ENCODE measurements around the gene HOXD8.

The HOXD8 gene

DNA sequence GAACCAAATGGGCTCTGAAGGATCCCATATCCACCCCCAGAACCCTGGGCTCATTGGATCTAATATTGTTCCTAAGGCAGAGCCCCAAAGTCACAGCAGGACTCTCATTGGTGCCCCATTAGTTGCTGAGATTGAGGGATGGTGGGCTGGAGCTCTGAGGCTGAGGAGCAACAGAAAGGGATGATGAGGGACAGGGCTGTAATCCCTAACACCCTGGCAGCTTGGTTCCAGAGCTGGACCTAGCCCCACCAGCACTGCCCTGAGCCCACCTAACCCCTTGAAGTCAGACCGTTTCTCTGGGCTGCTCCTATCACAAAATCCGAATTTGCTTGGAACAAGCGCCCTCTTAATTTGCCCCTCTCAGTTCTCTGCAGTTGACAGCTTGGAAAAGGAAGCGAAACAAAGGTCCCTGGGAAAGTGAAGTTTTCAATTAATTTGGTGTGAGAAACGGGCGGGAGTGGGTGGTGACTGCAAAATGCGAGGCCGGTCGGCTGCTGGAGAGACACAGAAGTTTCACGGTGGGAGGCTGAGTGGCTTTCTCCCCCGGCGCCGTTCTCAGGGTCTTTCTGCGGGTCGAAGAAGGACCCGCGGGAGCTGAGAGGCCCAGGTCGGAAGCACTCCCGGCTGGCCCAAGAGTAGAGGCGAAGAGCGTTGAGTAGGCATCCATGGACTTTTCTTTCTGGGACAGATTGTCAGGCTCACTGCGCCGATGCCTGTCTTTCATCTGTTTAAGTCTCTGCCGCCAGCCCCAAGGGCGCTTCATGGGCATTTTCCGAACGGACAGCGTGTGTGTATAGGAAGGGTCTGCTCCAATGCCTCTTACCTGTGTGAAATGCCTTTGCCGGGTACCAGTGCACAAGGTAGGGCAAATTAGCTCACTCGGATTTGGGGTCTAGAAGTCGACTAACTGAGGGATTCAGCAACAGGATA is 37.9 kb upstream of the HOXD8 start:
- no peak for DNase-seq

DNA sequence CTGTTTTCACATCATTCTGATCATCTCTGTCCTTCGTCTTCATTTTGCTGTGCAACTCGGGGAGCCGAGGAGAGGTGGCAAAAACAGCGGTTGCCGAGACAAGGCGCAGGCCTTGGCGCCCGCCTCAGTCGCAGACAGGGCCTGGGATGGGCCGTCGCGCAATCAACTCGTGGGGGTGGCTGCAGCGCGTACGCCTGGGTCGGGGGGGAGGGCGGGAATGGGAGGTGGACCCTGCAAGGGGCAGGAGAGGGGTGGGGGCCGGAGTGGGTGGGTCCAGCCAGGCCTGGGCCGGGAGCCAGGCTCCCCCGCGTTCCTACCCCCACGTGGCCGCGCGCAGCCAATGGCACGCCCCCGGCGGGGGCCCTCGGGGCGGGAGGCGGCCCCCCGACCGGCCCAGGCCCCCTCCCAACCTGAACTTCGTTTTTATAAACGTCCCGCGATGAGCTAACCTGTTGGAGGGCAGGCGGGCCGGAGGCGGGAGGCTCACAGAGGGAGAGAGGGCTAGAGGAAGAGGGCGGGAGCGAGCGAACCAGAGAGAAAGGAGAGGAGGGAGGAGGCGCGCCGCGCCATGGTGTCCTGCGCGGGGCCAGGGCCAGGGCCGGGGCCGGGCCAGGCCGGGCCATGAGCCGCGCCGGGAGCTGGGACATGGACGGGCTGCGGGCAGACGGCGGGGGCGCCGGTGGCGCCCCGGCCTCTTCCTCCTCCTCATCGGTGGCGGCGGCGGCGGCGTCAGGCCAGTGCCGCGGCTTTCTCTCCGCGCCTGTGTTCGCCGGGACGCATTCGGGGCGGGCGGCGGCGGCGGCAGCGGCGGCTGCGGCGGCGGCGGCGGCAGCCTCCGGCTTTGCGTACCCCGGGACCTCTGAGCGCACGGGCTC is 37.0 kb upstream of the HOXD8 start, which contains the start of gene HOXD13:
TSS of gene HOXD13 (plus strand) at position 452 of the 875 bp plus-strand sequence. CDS start at position 622, 170 bp downstream.
- no peak for DNase-seq

DNA sequence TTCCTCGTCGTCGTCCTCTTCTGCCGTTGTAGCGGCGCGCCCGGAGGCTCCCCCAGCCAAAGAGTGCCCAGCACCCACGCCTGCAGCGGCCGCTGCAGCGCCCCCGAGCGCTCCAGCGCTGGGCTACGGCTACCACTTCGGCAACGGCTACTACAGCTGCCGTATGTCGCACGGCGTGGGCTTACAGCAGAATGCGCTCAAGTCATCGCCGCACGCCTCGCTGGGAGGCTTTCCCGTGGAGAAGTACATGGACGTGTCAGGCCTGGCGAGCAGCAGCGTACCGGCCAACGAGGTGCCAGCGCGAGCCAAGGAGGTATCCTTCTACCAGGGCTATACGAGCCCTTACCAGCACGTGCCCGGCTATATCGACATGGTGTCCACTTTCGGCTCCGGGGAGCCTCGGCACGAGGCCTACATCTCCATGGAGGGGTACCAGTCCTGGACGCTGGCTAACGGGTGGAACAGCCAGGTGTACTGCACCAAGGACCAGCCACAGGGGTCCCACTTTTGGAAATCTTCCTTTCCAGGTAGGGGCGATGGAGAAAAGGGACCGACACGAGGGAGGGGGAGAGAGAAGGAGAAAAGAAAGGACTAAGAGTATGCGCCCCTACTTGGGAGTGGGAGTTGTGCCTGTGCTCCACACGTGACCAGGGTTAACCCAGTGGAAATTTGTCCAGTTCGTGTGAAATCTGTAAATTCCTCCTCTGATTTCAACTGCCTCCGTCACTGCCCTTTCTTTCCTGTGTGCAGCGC is 36.2 kb upstream of the HOXD8 start:
- peak; percentile 38 for DNase-seq

DNA sequence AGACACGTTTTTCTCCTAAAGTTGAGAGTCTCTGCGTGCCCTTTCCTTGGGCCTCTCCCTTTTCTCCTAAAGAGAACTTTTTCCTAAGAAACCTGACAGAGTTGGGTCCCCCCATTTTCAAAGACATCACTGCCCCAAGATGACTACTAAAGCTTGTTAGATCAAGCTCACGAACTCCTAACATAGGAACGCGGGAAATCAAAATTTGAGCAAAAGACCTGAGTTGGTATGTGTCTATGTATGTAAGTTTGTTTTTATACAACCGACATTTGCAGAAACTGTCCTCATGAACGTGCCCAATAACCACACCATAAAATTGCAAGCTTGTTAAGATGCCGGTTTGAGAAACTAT is 35.6 kb upstream of the HOXD8 start:
- DNase-seq, result no peak

DNA sequence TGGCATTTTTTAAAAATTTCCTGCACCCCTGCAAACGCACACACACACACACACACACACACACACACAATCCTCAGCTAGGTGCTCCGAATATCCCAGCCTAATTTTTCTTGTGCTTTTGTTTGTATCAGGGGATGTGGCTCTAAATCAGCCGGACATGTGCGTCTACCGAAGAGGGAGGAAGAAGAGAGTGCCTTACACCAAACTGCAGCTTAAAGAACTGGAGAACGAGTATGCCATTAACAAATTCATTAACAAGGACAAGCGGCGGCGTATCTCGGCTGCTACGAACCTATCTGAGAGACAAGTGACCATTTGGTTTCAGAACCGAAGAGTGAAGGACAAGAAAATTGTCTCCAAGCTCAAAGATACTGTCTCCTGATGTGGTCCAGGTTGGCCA is 35.2 kb upstream of the HOXD8 start:
- DNase-seq, result peak; percentile 47

GRCh38 chr2:176095421-176095820 is 34.1 kb upstream of the HOXD8 start:
- no peak for DNase-seq

DNA sequence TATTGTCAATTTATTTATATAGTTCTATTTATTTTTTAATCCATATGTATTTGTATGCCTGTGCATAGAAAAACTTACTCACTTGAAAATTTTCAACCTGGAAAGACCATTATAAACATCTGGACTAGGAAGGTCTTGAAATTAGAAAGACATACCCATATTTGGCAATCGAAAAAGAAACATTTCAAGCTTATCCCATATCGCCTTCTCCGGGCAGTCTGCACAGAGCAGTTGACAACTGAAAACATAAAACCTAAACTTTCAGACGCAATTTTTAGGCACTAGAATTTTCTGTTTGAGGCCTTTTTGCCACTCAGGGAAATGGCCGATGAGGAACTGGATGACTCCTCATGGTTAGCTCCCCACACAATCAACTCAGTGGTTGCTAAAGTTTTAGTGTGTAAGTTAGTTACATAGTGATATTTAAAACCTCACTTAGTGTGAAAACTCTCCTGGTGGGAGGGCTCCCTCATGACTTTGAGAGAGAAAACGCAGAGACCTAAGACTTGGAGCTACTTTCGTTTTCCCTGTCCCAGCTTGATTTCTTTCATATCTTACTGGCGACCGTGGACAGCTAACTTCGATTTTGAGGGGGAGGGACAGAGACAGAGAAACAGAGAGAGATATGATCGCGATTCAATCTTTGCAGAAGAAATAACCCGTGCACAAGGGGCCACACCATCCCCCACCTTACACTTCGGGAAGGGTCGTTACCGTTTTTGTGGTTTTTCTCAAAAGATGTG is 33.1 kb upstream of the HOXD8 start:
- DNase-seq, result peak; percentile 41

- peak; percentile 81 for DNase-seq
Observed at GRCh38 chr2:176096986-176097819, 32.3 kb upstream of the HOXD8 start.

DNA sequence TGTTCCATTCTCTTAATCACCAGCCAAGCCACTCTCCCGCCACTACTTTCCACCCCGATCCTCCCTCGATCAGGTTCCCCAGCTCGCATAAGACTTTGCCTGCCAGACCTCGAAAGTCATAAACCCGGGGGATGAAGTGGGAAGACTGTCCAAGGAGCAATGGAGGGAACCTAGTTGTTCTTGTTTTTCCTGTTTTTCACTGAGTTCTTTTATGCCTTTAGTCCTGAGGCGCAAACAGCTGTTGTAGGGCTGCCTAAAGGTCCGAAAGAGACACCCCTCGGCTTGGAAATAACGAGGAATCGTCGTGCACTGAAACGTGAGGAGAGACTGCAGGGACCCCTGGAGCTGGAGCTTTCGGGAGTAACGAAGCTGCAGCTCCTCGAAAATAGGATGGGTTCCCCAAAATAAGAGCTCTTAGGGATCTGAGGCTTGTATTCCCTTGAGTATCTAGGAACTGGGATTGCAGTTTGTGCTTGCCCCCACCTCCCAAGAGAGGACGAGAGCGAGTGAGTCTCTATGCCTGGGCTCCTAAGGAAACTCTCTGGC is 31.6 kb upstream of the HOXD8 start:
- DNase-seq, result no peak

- DNase-seq, result peak; percentile 53
Observed at GRCh38 chr2:176098366-176099158, 30.9 kb upstream of the HOXD8 start.

- no peak for DNase-seq
Observed at GRCh38 chr2:176099159-176099727, 30.3 kb upstream of the HOXD8 start.

- peak; percentile 51 for DNase-seq
Observed at GRCh38 chr2:176099728-176100546, 29.6 kb upstream of the HOXD8 start, which contains the start of gene HOXD12. Gene HOXD12, plus strand, starts transcription at chr2:176099795. Its CDS starts 7 bp downstream, at chr2:176099802.

DNA sequence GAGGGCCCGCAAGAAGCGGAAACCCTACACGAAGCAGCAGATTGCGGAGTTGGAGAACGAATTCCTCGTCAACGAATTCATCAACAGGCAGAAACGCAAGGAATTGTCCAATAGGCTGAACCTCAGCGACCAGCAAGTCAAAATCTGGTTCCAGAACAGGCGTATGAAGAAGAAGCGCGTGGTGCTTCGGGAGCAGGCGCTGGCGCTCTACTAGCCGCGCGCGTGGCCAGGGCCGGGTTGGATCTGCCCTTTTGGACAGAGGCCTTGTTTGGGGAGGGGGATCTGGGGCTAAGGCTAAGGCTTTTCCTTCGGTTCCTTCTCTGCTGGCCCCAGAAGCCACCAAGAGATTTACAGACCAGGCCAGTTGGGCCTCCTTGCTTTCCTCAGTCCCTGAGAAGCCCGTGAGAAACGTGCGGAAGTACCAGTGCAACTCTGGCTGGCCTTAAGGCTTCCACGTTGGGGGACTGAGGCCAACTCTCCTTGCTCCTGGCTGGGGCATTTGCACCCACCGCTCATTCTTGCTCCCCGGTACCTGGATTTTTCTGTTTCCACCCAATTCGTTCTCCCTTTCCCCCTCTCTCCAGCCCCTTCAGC is 28.9 kb upstream of the HOXD8 start:
- peak; percentile 47 for DNase-seq

DNA sequence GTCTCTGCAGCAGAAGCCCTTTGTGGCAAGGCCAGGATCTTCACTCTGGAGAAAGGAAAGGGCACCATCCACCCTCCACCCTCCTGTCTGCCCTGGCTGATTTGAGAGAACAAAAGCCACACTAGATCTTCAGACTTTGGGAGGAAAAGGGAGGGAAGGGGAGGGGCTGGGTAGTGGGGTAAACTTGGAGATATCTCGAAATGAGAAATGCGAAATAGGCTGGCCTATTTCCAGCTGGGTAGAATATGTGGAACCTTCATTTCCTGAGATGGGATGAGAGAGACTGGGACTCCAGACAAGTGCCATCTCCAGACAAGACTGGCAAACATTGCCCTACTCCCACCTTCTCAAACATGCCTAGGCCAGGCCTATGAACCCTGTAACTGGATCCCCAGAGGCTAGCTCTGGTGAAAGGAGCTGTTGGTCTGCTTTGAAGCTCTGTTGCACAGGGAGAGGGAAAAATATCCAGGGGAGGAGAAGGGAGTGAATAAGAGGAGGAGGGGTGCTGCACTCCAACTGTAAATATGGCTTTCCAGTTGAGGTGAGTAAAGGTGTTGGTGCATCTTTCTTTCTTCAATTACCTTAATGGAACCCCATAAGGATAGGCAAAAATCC is 28.2 kb upstream of the HOXD8 start:
- no peak for DNase-seq

GRCh38 chr2:176101842-176102241 is 27.7 kb upstream of the HOXD8 start:
- DNase-seq, result no peak

DNA sequence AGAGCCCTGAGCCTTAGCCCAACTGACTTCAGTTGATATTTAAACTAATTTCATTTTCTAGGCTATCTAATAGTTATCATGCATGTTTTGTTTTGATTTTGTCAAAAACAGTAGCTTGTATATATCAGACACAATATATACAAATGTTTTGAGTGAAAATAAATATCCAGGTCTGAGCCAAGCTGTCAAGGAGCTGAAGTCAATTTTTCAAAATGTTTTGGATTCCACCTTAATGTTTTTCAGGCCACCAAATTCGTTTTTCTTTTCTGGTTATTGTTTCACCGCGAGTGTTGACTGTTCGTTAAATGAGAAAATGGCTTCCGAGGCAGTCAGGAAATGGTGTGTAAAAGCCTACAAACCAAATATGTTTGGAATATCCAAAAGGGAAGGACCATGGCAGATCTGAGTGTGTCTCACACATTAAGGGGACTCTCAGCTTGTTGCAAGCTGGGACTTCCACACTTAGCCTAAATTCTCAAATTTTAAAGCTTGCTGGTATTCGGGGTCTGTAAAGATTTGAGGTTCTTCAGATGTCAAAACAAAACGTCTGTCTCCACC is 27.1 kb upstream of the HOXD8 start:
- no peak for DNase-seq

DNA sequence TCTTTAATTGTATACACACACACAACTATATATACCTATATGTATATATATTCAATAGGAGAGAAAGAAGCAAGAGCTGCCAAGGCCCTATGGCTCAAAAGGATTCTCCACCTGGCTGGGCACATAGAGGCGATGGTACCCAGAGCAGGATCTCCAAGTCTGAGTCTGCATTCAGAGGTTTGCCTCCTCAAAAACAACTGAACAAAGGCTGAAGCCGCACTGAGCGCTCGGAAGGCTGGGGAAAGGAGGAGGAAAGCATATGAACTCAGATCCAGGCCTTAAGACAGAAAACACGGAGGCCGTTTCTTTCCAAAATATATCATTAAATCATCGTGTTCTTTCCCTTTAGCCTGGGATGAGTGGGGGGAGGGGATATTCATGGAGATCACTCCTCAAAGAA is 26.3 kb upstream of the HOXD8 start:
- no peak for DNase-seq
